ENCODE measurements around the gene SEPTIN2.
A peak's percentile ranks its signal among the peaks of the same experiment; 100 is the strongest.
"Not testable (repeated sequence)": the region's sequence is repeated elsewhere in the genome, so short reads cannot be mapped to it uniquely, and the experiment has no call there.

The SEPTIN2 gene

DNA sequence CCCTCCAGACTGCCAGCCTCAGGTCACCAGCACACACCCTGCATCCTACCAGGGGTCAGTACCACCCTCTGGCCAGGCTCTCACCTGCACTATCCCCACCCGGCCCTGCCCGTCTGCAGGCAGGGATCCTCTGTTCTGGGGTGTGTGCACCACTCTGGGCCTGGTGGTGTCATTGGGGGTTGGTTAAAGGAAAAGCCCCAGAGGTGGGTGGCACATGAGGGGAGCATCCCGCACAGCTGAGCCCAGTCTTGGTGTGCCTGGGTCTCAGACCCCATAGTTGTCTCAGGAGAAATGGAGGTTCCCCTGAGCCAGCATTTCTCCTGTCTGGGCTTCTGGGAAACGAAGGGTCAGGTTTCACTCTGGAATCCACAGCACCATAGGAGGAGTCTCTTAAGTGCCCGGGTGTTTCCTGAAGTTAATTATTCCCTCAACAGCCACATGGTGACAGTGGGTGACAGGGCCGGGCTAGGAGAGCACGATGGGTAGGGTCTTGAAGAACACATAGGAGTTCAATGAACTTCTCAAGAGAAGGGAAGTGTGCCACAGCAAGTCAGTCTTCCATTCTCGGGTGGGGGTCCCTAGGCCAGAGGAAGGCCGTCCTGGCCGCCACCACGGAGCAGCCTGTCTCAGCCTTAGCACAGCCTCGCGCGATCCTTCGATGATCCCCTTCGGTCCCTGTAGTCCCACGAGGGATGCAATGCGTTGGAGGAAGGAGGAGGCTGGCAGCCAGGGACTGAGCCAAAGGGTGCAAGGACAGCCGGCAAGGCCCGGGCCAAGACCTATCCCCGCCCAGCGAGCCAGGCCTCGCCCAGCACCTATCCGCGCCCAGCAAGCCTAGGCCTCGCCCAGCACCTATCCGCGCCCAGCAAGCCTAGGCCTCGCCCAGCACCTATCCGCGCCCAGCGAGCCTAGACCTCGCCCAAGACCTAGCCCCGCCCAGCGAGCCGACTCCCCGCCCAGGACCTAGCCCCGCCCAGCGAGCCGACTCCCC is 39.2 kb downstream of the SEPTIN2 start:
- DNase-seq: peak; percentile 81

DNA sequence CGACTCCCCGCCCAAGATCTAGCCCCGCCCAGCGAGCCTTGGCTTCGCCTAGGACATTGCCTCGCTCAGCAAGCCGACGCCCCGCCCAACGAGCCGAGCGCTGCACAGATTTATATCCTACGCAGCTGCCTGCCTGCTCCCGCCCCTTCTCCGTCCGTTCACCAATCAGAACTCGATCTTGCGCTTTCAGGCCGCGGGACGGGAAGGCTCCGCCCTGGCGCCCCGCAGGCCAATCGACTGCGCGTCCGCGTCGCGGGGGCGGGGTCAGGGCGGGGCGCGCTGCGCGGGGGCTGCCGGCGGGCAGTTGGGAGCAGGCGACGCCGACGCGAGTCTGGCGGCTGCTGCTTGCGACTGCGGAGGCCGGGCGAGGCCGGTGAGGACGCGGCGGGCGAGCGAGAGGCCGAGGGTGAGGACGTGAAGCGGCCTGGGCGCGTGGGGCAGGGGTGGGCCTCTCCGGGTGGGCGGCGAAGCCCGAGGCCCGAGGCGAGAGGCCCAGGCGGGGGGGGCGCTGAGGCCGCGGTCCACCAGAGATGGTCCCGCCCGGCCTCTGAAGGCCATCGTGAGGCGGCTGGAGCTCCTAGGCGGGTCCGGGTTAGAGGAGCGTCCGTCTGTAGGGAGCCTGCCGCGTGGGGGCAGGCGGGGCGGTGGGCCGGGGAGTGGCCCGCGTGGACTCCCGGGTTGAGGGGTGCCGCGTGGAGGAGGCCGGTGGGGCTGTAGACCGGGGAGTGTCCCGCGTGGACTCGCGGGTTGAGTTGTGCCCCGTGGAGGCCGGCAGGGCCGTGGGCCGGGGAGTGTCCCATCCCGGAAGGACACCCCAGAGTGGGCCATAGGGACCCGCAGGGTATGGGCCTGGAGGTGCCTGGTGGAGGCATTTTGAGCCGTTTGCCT is 40.5 kb downstream of the SEPTIN2 start, which contains the start of gene FARP2:
TSS of gene FARP2 (plus strand) at position 303 of the 888 bp plus-strand sequence. CDS start 16,823 bp downstream, outside the sequence.
- peak; percentile 98 for DNase-seq

DNA sequence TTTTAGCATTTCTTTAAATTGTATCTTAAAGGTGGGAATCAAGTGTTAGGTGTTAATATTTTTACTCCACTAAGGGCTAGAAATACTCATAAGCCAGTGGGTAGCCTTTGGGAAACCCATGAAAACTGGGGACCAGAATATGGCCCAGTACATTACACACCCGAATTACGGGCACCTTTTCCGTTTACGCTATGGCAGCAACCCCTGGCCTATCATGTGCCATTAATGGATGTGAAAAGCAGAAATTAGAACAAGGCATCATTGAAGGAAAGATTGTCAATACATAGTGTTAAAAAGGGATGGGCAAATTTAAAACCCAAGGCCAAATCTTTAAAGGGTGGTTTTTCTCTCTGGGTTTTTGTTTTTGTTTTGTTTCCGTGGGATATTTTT is 41.1 kb downstream of the SEPTIN2 start:
- no peak for DNase-seq

DNA sequence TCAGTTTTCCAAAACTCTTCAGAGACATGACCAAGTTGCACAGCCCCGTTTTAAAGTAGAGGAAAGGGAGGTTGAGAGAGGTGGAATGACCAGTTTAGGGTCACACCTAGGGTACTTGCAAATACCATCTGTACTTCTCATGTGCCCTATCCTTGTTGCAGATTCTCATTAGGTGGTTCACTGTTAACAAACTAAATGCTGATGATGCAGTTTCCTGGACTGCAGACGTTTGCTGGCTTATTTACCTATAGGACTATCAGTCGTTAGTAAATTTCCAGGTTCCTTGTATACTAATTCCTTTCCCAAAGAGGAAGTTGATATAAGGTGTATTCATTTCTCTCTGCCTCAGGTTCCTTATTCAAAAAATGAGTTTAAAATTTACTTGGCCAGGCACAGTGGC is 41.8 kb downstream of the SEPTIN2 start:
- peak; percentile 65 for DNase-seq

DNA sequence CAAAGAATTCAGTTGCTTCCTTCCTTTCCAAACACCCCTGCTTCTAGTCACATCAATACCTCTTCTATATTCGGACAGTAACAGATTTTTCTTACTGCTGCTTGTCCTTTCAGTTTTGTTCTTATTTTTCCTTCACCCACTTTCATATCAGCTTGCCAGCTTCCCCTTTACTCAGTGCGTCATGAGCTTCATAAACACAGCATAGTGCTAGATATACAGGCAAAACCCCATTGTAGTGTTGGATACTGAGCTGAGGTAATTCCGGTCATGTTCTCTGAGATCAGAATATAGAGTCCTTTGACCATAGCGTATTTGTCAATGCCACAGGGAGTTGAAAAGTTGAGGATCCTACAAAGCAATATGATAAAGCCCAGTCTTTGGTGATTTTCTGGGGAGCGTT is 42.7 kb downstream of the SEPTIN2 start:
- peak; percentile 52 for DNase-seq

DNA sequence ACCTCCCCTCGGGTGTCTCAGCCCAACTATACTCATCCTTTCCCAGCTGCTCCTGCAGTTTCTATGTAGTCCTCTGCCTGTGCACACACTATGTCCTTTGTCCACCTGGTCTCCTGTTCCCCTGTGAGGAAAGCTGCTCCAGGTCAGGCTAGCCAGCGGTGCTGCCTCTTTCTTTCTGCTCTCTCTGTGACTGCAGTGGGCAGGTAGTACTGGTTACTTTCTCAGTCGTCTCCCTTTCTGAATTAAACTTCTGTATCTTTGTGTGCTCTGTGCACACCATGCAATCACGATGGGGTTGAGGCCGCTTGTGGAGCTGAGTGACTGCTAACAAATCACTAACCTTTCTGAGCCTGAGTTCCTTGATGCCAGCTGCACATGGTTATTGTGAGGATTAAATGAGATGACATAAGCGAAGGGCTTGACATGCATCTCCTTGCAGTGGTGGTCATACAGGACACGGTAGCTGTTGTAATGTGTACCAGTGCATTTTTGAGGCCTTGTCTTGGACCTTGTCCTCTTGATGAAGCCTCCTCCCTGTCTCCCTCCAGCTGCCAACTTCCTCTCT is 43.8 kb downstream of the SEPTIN2 start:
- DNase-seq: no peak

DNA sequence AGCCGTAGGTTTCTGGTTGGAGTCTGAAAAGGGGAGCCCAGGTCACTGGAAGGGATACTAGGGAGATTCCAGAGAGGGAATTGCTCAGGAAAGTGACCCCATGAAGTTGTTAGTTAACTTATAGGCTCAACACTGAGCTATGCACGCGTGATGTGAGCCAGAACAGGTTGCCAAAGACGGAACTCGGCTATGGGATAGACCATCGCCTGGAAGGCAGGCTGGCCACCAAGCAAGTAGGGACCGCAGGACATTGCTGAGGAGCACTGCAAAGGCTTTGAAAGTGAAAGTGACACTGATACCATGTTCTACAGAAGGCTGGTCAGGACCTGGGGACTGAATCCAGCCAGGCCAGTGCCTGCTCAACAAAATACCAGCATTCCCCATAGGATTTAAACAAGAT is 47.7 kb downstream of the SEPTIN2 start:
- DNase-seq: no peak

DNA sequence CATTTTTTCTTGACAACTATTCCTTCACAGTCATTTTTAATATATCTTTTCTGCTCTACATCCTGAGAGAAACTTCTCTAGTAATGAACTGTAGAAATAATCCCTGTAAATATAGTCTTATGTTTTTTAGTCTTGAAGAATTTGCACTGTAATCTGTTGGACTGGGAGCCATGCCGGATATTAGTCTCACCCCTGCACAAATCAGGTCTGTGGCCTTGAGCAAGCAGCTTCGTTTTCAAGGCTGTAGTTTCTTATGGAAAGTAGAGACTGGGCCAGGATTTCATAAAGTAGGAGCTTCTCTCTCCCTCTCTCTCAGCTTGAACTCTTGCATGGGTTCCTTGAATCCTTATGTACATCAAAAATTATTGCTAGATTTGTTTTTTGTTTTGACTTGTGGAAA is 49.1 kb downstream of the SEPTIN2 start:
- no peak for DNase-seq

DNA sequence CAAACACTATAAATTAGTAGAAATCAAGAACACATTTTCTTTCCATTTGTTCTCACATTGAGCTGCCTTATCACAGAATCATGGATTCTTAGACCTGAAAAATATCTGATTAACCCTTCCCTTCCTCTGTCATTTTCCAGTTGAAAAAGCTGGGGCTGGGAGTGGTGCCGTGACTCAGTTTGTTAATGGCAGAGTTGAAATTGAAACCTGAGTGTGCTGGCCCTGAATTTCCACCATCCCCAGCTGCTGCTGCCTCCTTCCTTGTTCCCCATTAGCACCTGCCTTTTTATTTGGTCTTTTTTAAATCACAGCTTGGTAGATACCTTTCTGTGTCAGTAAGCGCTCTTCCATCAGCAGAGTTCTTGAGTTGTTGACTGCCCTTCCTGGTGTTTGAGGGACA is 51.0 kb downstream of the SEPTIN2 start:
- DNase-seq: no peak

DNA sequence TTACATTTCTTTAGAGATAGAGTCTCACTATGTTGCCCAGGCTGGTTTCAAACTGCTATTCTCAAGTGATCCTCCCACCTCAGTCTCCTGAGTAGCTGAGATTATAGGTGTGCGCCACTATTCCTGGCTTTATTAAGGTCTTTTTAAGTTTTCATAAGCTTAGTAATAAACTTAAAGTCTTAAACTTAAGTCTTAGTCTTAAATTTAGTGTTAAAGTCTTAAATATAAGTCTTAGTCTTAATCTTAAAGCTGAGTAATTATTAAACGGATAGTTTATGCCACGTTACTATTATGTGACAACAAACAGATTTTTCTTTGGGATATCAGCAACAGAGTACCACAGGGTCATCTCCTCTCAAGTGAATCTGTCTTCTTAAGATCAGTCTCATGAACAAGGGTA is 52.9 kb downstream of the SEPTIN2 start:
- DNase-seq: no peak

DNA sequence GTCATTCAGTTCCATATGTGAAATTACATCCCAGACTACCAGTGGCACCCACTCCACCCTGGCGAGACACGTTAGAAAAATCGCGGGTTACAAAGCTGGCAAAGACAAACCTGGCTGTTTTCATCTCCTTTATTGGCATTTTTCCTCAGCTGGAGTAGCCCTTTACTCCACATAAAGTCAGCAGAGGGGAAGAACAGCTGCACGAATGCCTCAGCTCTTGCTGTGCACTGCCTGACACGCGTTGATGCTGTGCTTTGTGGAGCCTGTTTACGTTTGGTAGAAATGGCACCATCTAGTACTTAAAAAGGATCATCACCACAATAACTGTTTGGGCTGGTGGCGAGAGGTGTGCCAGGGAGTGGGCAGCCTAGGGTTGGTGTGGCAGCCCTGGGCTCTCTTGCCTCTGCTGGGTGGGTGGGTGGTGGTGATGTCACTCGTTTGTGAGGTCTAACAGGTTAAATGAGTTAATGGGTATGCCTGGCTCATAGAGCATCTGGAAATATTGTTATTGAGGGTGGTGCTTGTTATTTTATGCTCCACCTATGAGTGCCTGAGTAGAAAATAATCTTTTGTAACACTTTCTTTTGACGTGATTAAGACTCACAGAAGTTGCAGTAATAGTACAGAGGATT is 56.8 kb downstream of the SEPTIN2 start:
- no peak for DNase-seq

DNA sequence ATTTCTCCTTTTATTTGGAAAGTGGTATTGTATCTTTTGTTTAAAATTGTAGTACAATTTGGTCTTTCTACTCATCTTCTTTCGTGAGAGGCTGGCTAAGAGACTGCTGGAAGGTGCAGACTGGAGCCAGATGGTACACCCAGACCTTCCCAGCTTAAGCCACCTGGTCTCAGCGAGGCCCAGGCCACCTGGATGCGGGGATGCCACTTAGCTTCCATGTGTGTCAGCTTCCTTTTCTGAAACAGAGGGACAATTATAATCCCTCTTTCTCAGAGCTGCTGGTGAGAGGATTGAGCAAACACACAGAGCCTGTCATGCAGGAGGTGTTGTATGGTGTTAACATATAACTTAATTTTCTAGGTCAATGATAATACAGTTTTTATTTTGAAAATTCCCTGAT is 57.7 kb downstream of the SEPTIN2 start:
- DNase-seq: peak; percentile 55

DNA sequence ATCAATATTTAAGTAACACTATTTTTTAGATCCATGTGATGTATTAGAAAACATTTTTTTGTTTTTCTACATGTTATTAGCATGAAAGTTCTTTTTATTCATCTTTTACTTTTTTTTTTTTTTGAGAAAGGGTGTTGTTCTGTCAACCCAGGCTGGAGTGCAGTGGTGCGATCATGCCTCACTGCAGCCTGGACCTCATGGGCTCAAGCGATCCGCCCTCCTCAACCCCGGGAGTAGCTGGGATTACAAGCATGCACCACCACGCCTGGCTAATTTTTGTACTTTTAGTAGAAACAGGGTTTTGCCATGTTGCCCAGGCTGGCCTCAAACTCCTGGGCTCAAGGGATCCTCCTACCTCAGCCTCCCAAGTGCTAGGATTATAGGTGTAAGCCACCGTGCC is 58.2 kb downstream of the SEPTIN2 start:
- not testable (repeated sequence) for DNase-seq

DNA sequence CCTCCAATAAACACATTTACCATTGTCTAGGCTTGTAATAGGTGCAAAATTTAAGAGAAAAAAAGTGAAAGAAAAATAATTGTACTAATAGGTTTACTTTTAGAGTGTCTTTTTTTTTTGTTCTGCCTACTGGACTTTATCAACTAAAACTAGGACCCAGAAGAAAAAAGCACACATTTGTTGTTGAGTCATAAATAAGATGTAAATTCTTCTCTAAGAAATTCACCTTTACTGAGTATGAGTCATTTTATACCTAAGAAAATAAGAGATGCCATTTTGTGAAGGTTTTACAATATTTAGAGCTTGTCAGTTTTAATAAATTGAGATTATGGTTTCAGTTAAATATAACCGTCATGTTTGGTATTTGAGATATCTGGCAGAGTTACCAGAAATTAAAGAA is 59.6 kb downstream of the SEPTIN2 start:
- DNase-seq: no peak

DNA sequence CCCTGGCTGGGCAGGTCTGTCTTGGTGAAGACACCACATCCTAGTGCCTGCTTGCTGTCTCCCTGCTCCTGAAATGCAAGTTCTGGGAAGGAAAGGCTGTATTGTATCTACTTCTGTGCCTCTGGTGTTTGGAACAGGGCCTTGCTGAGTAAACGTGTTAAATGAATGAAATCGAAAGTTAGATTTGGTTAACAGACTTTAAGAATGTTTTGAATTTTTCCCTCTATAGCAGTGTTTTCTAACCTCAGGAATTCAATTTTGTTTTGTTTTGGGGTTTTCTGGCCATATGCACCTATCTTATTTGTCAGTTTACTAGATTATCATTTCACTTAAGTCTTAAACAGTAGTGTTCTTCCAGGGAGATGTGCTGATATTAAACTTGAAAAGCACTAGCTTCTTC is 61.1 kb downstream of the SEPTIN2 start:
- no peak for DNase-seq

DNA sequence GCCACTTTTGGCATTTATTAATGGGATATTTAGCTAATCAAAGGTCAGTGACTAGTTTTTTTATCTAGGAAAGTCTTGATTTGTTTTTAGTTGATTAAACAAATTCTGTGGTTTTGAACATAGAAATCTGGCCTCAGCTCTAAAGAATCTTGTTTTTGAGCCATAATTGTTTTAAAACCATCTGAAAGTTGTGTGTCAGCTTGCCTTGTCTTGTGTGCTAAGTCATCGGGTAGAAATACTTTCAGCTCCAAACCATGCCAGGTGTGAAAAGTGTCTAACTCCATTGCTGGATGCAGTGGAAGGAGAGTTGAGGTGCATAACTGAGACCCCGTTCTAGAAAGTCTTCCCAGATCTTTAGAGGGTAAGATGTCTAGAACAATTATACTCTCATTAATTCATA is 63.1 kb downstream of the SEPTIN2 start:
- DNase-seq: peak; percentile 57

DNA sequence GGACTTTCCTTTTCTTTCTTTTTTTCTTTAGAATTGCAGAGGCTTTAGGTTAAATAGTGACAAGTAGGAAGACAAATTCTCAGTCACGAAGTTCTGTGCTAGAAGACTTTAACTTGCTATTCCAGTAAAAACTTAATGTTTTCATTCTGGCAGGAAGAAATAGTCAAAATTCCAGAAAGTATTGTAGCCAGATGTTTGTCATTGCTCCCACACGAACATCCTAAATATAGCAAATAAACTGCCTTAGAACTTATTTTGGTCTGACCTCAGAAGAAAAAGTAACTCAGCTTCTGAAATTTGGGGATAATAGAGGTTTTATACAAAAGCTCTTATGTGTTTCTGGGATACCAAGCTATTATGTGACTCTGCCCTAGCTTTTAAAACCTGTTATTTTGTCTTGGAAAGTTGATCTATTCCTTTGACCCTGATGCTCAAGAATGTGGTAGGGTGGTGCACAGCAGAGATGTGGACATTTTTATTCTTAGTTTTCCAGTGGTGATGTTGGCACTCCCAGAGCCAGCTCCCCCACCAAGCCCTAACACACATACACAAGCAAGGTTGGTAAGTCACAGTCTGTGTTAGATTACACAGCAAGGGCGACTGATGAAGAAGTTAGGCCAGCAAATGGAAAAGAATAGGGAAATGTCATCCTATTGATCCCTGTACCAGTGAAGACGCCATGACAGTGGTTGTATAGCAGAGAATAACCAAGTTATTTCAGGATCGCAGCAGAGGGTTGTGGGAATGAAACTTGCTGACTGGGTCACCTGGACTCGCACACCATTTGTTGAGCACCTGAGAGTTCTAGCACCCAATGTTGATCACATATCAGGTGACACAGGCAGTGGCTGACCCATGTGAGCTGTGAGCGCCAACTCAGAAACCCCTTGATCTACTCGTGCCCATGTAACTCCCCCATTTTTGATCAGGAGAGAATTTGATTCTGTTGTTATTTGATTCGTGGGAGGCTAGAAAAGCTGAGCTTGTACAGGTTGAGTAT is 64.1 kb downstream of the SEPTIN2 start:
- DNase-seq: peak; percentile 53

DNA sequence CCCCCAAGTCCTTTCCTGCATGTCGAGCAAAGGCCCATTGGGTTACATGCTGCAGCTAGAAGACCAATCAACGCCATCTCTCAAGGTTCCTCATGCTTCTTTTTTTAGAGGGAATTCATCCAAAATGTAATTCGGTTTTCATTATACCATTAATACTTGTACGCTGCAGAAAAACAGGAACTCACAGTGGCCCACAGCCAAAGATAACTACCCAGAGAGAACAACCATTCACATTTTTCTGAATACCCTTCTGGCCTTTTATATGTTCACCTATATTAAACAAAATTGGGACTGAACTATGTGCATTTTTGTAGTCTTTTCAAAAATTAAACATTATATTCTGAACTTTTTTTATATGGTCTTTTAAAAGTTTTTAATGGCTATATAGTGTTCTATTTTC is 66.1 kb downstream of the SEPTIN2 start:
- DNase-seq: no peak

DNA sequence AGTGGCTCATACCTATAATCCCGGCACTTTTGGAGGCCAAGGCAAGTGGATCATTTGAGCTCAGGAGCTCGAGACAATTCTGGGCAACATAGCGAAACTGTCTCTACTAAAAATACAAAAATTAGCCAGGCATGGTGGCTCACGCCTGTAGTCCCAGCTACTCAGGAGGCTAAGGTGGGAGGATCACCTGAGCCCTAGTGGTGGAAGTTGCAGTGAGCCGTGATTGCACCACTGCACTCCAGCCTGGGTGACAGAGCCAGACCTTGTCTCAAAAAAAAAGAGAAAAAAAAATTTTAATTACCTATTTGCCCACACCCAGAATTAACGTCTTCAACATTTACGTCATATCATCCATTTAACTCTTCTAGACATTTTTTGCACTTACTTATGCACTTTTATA is 69.7 kb downstream of the SEPTIN2 start:
- not testable (repeated sequence) for DNase-seq

DNA sequence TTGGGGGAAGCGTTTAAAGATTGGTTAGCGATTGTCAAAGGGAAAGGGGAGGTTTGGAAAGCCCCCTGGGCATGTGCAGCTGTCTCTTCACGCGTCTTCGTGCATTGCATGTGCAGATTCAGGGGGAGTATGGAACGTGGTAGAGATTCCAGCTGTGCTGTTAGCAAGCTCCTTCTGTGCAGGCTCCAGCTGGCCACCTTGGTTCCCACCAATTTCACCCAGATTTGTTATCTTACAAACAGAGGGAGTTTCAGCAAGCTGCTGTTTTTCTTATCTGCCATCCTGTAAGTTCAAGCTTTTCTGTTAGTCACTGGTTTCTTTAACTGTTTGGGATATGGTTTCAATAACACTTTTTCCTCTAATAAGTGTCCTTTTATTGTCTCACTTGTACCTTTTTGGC is 70.8 kb downstream of the SEPTIN2 start:
- no peak for DNase-seq

DNA sequence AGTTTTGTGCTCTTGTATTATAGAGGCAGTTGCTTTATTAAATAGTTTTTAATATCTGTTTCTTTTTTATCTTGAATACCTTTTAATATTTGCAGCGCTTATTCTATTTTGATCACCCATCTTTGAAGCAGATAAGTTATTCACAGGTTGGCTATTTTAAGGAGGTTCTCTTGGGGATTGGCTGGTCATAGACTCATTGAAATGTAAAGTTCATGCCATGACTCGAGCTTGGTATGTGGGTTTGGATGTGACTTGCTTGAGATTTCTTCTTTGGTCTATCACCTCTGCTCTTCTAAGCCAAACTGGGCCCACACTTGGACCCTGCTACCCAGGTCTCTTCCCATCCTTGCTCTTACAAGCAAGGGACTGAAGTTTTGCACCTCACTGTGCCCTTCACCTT is 74.0 kb downstream of the SEPTIN2 start:
- DNase-seq: no peak
